Liver (tissue), 9 donors: Measurements from ENCODE around the gene TSHR. TPM values are rescaled to one million over a fixed set of nuclear protein-coding genes. Genes with fewer than 3 reads are reported as not detected.

Source experiments
- DNase-seq: peaks from one replicate; pipeline ENCODE4 v3.0.0-alpha.2; 2017; ENCODE audit warnings: low spot score
- H3K27ac ChIP-seq, 2 donors: one replicate each; pipeline ENCODE4 v1.7.0; 2013; ENCODE audit warnings: inconsistent platforms in 2 of 2, low read length in 2 of 2, control low read depth in 1 of 2, low read depth in 1 of 2, mild to moderate bottlenecking in 1 of 2
- H3K27me3 ChIP-seq, 4 donors: one replicate each; pipeline versions ENCODE4 v1.6.1 to v1.7.0; 2013; ENCODE audit warnings: low read length in 3 of 4, inconsistent platforms in 1 of 4, mild to moderate bottlenecking in 1 of 4, moderate library complexity in 1 of 4; ENCODE audit not compliant: control insufficient read depth in 4 of 4, insufficient read depth in 4 of 4
- H3K36me3 ChIP-seq, 4 donors: one replicate each; pipeline versions ENCODE4 v1.6.1 to v1.7.0; 2013; ENCODE audit warnings: low read length in 3 of 4, mild to moderate bottlenecking in 3 of 4, low read depth in 1 of 4, moderate library complexity in 1 of 4; ENCODE audit not compliant: control insufficient read depth in 4 of 4, insufficient read depth in 3 of 4
- H3K4me1 ChIP-seq, 4 donors: one replicate each; pipeline versions ENCODE4 v1.6.1 to v1.7.0; 2013; ENCODE audit warnings: low read length in 3 of 4, mild to moderate bottlenecking in 3 of 4, moderate library complexity in 1 of 4; ENCODE audit not compliant: control insufficient read depth in 4 of 4, insufficient read depth in 4 of 4
- H3K4me3 ChIP-seq, 3 donors: one replicate each; pipeline versions ENCODE4 v1.6.1 to v1.7.0; 2013; ENCODE audit warnings: low read length in 3 of 3, control low read depth in 1 of 3, low read depth in 1 of 3, mild to moderate bottlenecking in 1 of 3
- H3K9ac ChIP-seq, 2 donors: one replicate each; pipeline ENCODE4 v1.7.0; 2013; ENCODE audit warnings: low read length in 2 of 2, mild to moderate bottlenecking in 2 of 2, moderate library complexity in 2 of 2, control low read depth in 1 of 2, low read depth in 1 of 2
- H3K9me3 ChIP-seq, 4 donors: one replicate each; pipeline versions ENCODE4 v1.6.1 to v1.7.0; 2013; ENCODE audit warnings: low read length in 3 of 4; ENCODE audit not compliant: control insufficient read depth in 4 of 4
- ATF3 ChIP-seq: IDR thresholded peaks from 2 replicates; pipeline ENCODE4 v1.6.1; 2016; ENCODE audit warnings: antibody characterized with exemption
- CTCF ChIP-seq: fragments of 150-350 bp; IDR thresholded peaks from 2 replicates; pipeline ENCODE4 v1.5.1; 2017; ENCODE audit warnings: improper control_type of control experiment, low read depth, low read length; ENCODE audit not compliant: missing input control
- EGR1 ChIP-seq, 2 donors: IDR thresholded peaks; 2 replicates each; pipeline ENCODE4 v1.6.1; 2016 to 2018; ENCODE audit warnings: antibody characterized with exemption in 2 of 2, low read depth in 2 of 2
- FOXA1 ChIP-seq: IDR thresholded peaks from 2 replicates; pipeline ENCODE4 v1.6.1; 2016; ENCODE audit warnings: antibody characterized with exemption
- GABPA ChIP-seq, 2 donors: IDR thresholded peaks in 1 of 2; conservative IDR thresholded peaks in 1 of 2; 2 replicates each; pipeline ENCODE4 v1.6.1; 2016; ENCODE audit warnings: antibody characterized with exemption in 2 of 2, mild to moderate bottlenecking in 1 of 2, moderate library complexity in 1 of 2
- HNF4A ChIP-seq, 2 donors: conservative IDR thresholded peaks; 2 replicates each; pipeline ENCODE4 v1.6.1; 2016; ENCODE audit warnings: antibody characterized with exemption in 2 of 2, mild to moderate bottlenecking in 2 of 2
- HNF4G ChIP-seq: IDR thresholded peaks from 2 replicates; pipeline ENCODE4 v1.6.1; 2016; ENCODE audit warnings: antibody characterized with exemption
- JUND ChIP-seq, 2 donors: IDR thresholded peaks; 2 replicates each; pipeline ENCODE4 v1.6.1; 2016; ENCODE audit warnings: antibody characterized with exemption in 2 of 2
- MAX ChIP-seq: IDR thresholded peaks from 2 replicates; pipeline ENCODE4 v1.6.1; 2016; ENCODE audit warnings: antibody characterized with exemption
- NR2F2 ChIP-seq: IDR thresholded peaks from 2 replicates; pipeline ENCODE4 v1.6.1; 2016; ENCODE audit warnings: antibody characterized with exemption
- RAD21 ChIP-seq, 2 donors: IDR thresholded peaks; 2 replicates each; pipeline ENCODE4 v1.6.1; 2016; ENCODE audit warnings: antibody characterized with exemption in 2 of 2, mild to moderate bottlenecking in 2 of 2
- REST ChIP-seq: IDR thresholded peaks from 2 replicates; pipeline ENCODE4 v1.6.1; 2016; ENCODE audit warnings: antibody characterized with exemption, mild to moderate bottlenecking
- SP1 ChIP-seq: IDR thresholded peaks from 2 replicates; pipeline ENCODE4 v1.6.1; 2018; ENCODE audit warnings: antibody characterized with exemption, mild to moderate bottlenecking
- YY1 ChIP-seq: IDR thresholded peaks from 2 replicates; pipeline ENCODE4 v1.6.1; 2016; ENCODE audit warnings: antibody characterized with exemption, mild to moderate bottlenecking
- ZBTB33 ChIP-seq: IDR thresholded peaks from 2 replicates; pipeline ENCODE4 v1.6.1; 2016; ENCODE audit warnings: antibody characterized with exemption
- WGBS: extraction: QIAGEN DNeasy Blood & Tissue Kit; methylation state at CpG from one replicate; pipeline ENCODE4 v1.1.7; 2013; 5-methylcytosine and 5-hydroxymethylcytosine counted together
- polyA plus RNA-seq, 2 donors: library from polyadenylated mRNA; stranded (reverse) in 1 of 2; unstranded in 1 of 2; fragments of 200-250 nt in 1 of 2; fragments of >200 nt in 1 of 2; fragmentation: Nextera tagmentation in 1 of 2; extraction: Ambion mirVana in 1 of 2; gene quantifications; one replicate each; pipeline versions ENCODE4 v1.2.1 to v1.2.3, GENCODE V29; 2013 to 2015
- total RNA-seq, 2 donors: library from RNA; depleted of rRNA; stranded (reverse); fragments of >200 nt; gene quantifications; one replicate each; pipeline ENCODE4 v1.2.3, GENCODE V29; 2014
- donor health status: healthy.
- donor health status: healthy.
- donor health status: healthy.
- donor health status: healthy.
- donor health status: healthy.

TSHR gene
- total and polyA plus RNA-seq, 4 donors, result 0.08 to 3.2 TPM; not detected in 2

- Histone ChIP-seq H3K27ac (no peak overlapping the region), H3K36me3 (no peaks in the 10 kb centered on the region), H3K9ac (no peak overlapping the region), H3K27me3 (no peaks in the 10 kb centered on the region), H3K9me3 (no peaks in the 10 kb centered on the region), H3K4me3 (no peak overlapping the region), H3K4me1 (peaks cover 0 to 41% (median 13%) of the 10 kb centered on the region in 4 donors)
- no peak for DNase-seq
- TF ChIP-seq HNF4G (no peak), ZBTB33 (no peak), HNF4A (conservative IDR thresholded peaks at IDR 0.05) (no peak), FOXA1 (no peak), CTCF (no peak)
- WGBS, result 96% methylated on average over 2 of the region's 2 CpGs
These were observed 210.7 kb downstream of the TSHR start for GRCh38 chr14:81166121-81166520.

- no peaks in the 10 kb centered on the region for H3K9me3 ChIP-seq
- H3K27me3 ChIP-seq, result no peaks in the 10 kb centered on the region
- DNase-seq, result no peak
- peaks cover 0 to 19% (median 6%) of the 10 kb centered on the region in 4 donors for H3K4me1 ChIP-seq
- no peaks in the 10 kb centered on the region for H3K36me3 ChIP-seq
- peak overlapping the region; percentile 59 to 77 (median 71) for H3K4me3 ChIP-seq
- 61% methylated on average over 4 of the region's 4 CpGs for WGBS
- TF ChIP-seq REST (no peak), HNF4A (conservative IDR thresholded peaks at IDR 0.05) (no peak), YY1 (no peak), NR2F2 (no peak), JUND (IDR thresholded peaks at IDR 0.05) (no peak), GABPA (IDR thresholded peaks at IDR 0.05 in 1 of 2, conservative IDR thresholded peaks at IDR 0.05 in 1 of 2) (no peak), RAD21 (IDR thresholded peaks at IDR 0.05) (no peak), SP1 (no peak), EGR1 (IDR thresholded peaks at IDR 0.05; ENCODE audit: low read depth in 2 of 2) (no peak), CTCF (no peak), HNF4G (no peak), MAX (no peak), ATF3 (no peak)
- H3K9ac ChIP-seq, result peak overlapping the region; percentile 50 to 79
- H3K27ac ChIP-seq, result peak overlapping the region; percentile 93 to 95
These were observed 213.8 kb downstream of the TSHR start for GRCh38 chr14:81169267-81169666.
